Upper lobe of left lung (tissue), 4 donors: ENCODE data around the gene SDK1.

Source experiments
- CTCF ChIP-seq, 6 experiments: fragments of 450-650 bp in 4 of 6; fragments of 200-600 bp in 2 of 6; sonication (generic) in 2 of 6; IDR thresholded peaks; one replicate each; pipeline ENCODE4 v1.5.1; 2016 to 2019; ENCODE audit warnings: antibody characterized with exemption in 6 of 6
- EP300 ChIP-seq, 4 donors: sonication (generic); formaldehyde crosslinking; IDR thresholded peaks; one replicate each; pipeline ENCODE4 v1.5.1; 2017; ENCODE audit warnings: antibody characterized with exemption in 4 of 4, control low read depth in 2 of 4
- POLR2A ChIP-seq, 4 donors: fragments of 450-650 bp; IDR thresholded peaks; one replicate each; pipeline ENCODE4 v1.5.1; 2016 to 2017; ENCODE audit warnings: antibody characterized with exemption in 4 of 4, mild to moderate bottlenecking in 2 of 4
- POLR2AphosphoS5 ChIP-seq, 2 donors: sonication (generic); formaldehyde crosslinking; IDR thresholded peaks; one replicate each; pipeline ENCODE4 v1.5.1; 2017; ENCODE audit warnings: antibody characterized with exemption in 2 of 2

- TF ChIP-seq CTCF (IDR thresholded peaks at IDR 0.05) (no peak), POLR2AphosphoS5 (IDR thresholded peaks at IDR 0.05) (no peak), EP300 (IDR thresholded peaks at IDR 0.05) (no peak), POLR2A (IDR thresholded peaks at IDR 0.05) (no peak)
These were observed 504.1 kb downstream of the SDK1 start for GRCh38 chr7:3805151-3805550.
